Measurements from ENCODE around the gene RNF181.

RNF181 gene

DNA sequence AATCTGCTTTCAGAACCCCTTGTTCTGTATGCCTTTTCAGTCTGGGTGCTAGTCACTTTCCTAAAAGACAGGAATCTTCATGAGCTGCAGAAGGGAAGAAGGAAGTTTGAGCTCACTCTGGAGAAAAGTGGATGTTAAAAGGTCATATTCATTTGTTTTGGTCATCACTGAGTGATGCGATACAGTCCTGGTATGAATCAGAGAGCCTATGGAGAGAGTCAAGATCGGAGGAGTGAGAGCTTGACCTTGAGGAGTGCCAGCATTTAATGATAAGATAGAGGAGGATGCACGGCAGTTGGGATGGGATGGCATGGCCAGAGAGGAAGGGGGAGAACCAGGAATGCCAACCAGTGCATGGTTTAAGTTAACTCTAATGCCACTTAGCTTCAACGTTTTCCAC, 40.1 kb downstream of the RNF181 start:
- no peak for DNase-seq (ENCODE audit: low read depth)
- TF ChIP-seq CTCF (IDR thresholded peaks at IDR 0.05; ENCODE audit: insufficient read depth, low read depth, low read length, missing control alignments) = no peak

GRCh38 chr2:85642725-85643124, 47.2 kb downstream of the RNF181 start:
- TF ChIP-seq CTCF (IDR thresholded peaks at IDR 0.05; ENCODE audit: insufficient read depth, low read depth, low read length, missing control alignments) = no peak
- DNase-seq (ENCODE audit: low read depth) = no peak
- H3K4me3 ChIP-seq (ENCODE audit: low read length) = no peak overlapping the region

More for the DNA sequence above, 40.1 kb downstream of the RNF181 start:
- H3K4me3 ChIP-seq (ENCODE audit: low read length) = no peak overlapping the region

DNA sequence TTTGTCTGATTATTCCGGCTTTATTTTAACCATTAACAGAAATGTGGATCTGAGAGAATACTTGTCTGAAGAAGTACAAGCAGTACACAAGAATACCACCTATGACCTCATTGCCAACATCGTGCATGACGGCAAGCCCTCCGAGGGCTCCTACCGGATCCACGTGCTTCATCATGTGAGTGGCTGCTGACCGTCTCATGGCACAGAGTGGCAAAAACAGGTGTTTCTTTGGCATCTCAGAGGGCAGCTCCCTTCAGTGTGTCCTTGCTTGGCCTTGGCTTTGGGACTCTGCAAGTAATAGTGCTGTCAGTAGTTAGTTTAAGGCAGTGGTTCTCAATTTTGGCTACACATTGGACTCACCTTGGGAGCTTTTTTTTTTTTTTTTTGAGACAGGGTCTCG, 49.4 kb downstream of the RNF181 start:
- no peak for DNase-seq (ENCODE audit: low read depth)
- no peak for TF ChIP-seq CTCF (IDR thresholded peaks at IDR 0.05; ENCODE audit: insufficient read depth, low read depth, low read length, missing control alignments)
- H3K4me3 ChIP-seq (ENCODE audit: low read length) = no peak overlapping the region

DNA sequence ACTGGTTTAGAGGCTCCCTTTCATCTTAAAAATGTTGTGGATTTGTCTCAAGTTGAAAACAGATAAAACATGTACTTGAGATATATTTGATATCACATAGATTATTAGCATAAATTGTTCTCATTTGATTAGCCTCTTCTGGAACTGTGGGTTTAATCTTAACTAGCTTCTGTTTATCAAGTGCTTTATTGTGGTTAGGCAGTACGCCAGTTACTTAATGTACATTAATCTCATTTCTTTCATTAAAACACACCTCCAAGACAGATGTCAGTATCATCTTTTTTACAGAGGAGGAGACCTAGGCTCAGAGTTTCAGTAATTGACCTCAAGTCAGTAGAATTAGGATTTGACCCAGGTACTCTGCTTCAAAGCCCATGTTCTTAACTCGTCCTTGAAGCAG, 50.6 kb downstream of the RNF181 start:
- no peak overlapping the region for H3K4me3 ChIP-seq (ENCODE audit: low read length)
- no peak for DNase-seq (ENCODE audit: low read depth)
- no peak for TF ChIP-seq CTCF (IDR thresholded peaks at IDR 0.05; ENCODE audit: insufficient read depth, low read depth, low read length, missing control alignments)
